ENCODE measurements around the gene GALNT15.

GALNT15 gene

GRCh38 chr3:16234281-16234680 lies 59.8 kb downstream of the GALNT15 start:
- no peak for DNase-seq

- DNase-seq: no peak
Measured at GRCh38 chr3:16236030-16236639, 61.7 kb downstream of the GALNT15 start.

- no peak for DNase-seq
Measured at GRCh38 chr3:16236856-16237393, 62.4 kb downstream of the GALNT15 start.

GRCh38 chr3:16239086-16239770 lies 64.7 kb downstream of the GALNT15 start:
- DNase-seq: no peak

- DNase-seq: no peak
Measured at GRCh38 chr3:16239780-16240179, 65.3 kb downstream of the GALNT15 start.

GRCh38 chr3:16240229-16241023 lies 65.9 kb downstream of the GALNT15 start:
- DNase-seq: no peak

GRCh38 chr3:16241225-16241624 lies 66.7 kb downstream of the GALNT15 start:
- DNase-seq: no peak

- DNase-seq: no peak
Measured at GRCh38 chr3:16242177-16242576, 67.7 kb downstream of the GALNT15 start.

- no peak for DNase-seq
Measured at GRCh38 chr3:16243706-16244490, 69.4 kb downstream of the GALNT15 start.

GRCh38 chr3:16245609-16246008 lies 71.1 kb downstream of the GALNT15 start:
- no peak for DNase-seq

- no peak for DNase-seq
Measured at GRCh38 chr3:16247282-16248061, 73.0 kb downstream of the GALNT15 start.

- DNase-seq: no peak
Measured at GRCh38 chr3:16248556-16248955, 74.1 kb downstream of the GALNT15 start.

GRCh38 chr3:16249336-16249735 lies 74.9 kb downstream of the GALNT15 start:
- no peak for DNase-seq

GRCh38 chr3:16249886-16250285 lies 75.4 kb downstream of the GALNT15 start:
- DNase-seq: no peak

GRCh38 chr3:16251316-16252085 lies 77.0 kb downstream of the GALNT15 start:
- no peak for DNase-seq

GRCh38 chr3:16252243-16252978 lies 77.9 kb downstream of the GALNT15 start:
- no peak for DNase-seq

GRCh38 chr3:16252988-16253387 lies 78.5 kb downstream of the GALNT15 start:
- DNase-seq: no peak

GRCh38 chr3:16253601-16254000 lies 79.1 kb downstream of the GALNT15 start:
- no peak for DNase-seq

GRCh38 chr3:16254916-16255315 lies 80.4 kb downstream of the GALNT15 start:
- no peak for DNase-seq

- no peak for DNase-seq
Measured at GRCh38 chr3:16255326-16255725, 80.8 kb downstream of the GALNT15 start.

- no peak for DNase-seq
Measured at GRCh38 chr3:16255726-16256125, 81.2 kb downstream of the GALNT15 start.
